ENCODE measurements around the gene ZFYVE26. TPM values are rescaled to one million over a fixed set of nuclear protein-coding genes. Genes with fewer than 3 reads are reported as not detected.

The ZFYVE26 gene
- total RNA-seq (2021; fragmentation: NEBNext Ultra II Directional; extraction: Animal tissue kit (Norgen Biotek cat#: 25700)) = 23.3 and 26.5 TPM in 2 replicates
- polyA plus RNA-seq (2011; rRNA removed) = 12.6 and 13.0 TPM in 2 replicates
- polyA plus RNA-seq (2011; cell fraction: cytosol; rRNA removed) = 12.1 TPM
- polyA plus RNA-seq (2011; cell fraction: nucleus; rRNA removed) = 33.8 TPM
- polyA plus RNA-seq (2012, experiment 1 of 2) = 11.3 to 20.2 TPM (median 13.9 TPM) in 4 replicates
- 3.4 TPM for polyA plus RNA-seq (2012, experiment 2 of 2)
- 8.0 TPM for polyA plus RNA-seq (2013, experiment 1 of 2)
- 10.2 TPM for polyA plus RNA-seq (2013, experiment 2 of 2)
- polyA minus RNA-seq (2011; rRNA and poly(A)+ RNA removed) = 61.4 and 82.1 TPM in 2 replicates
- polyA minus RNA-seq (2011; cell fraction: cytosol; rRNA and poly(A)+ RNA removed) = 19.2 TPM
- 76.6 TPM for polyA minus RNA-seq (2011; cell fraction: nucleus; rRNA and poly(A)+ RNA removed)
- long read RNA-seq, experiment 1, partial matches to known transcripts = 6 of 11 reads
- long read RNA-seq, experiment 1, other reads (novel, unspliced or antisense) = 5 of 11 reads
- long read RNA-seq, experiment 2, partial matches to known transcripts = 0 of 2 reads
- long read RNA-seq, experiment 2, other reads (novel, unspliced or antisense) = 2 of 2 reads

- H3K9ac ChIP-seq (replicated peaks in 1 of 4; ENCODE audit: extremely low read depth in 1 of 4, low read depth in 3 of 4, low read length in 3 of 4) = peak within 1 kb of the TSS in 3 of 4 experiments; percentile 80 to 94 (median 83); a peak in 6 of 7 replicates
- H3K23me2 ChIP-seq (ENCODE audit: low read depth, low read length) = peaks cover 7% of the 10 kb centered on the region; the same call in 1 of the 2 replicates
- ChIA-PET CTCF (ENCODE audit: partially characterized antibody) (interaction anchor here (0.6 kb wide), 1 partner anchor 1313 kb away, joined by 3 read pairs; no protein-coding TSS in a partner anchor), POLR2A (ENCODE audit: partially characterized antibody) (interaction anchor here (0.6 to 1.1 kb wide), 7 partner anchors 9 to 431 kb away, joined by 3 to 7 read pairs (median 4); partner anchors contain the start of gene RDH11)
- peaks cover 0 to 26% of the 10 kb centered on the region in 2 experiments; a peak in 3 of 4 replicates for H3K79me2 ChIP-seq (ENCODE audit: control insufficient read depth in 1 of 2, insufficient read depth in 2 of 2, low read length in 2 of 2)
- H3K23ac ChIP-seq (ENCODE audit: insufficient read length) = no peak within 1 kb of the TSS
- DNase-seq (ENCODE audit: low read depth in 1 of 2, low spot score in 2 of 2) (peak; percentile 86 to 90), FAIRE-seq (peak; percentile 93)
- no peaks in the 10 kb centered on the region for H3K27me3 ChIP-seq (replicated peaks in 1 of 4; ENCODE audit: control insufficient read depth in 3 of 4, extremely low read depth in 1 of 4, insufficient read depth in 3 of 4, low read length in 3 of 4)
- H3K9me3 ChIP-seq (ENCODE audit: insufficient read depth in 2 of 2, low read depth in 1 of 2, low read length in 1 of 2) = no peaks in the 10 kb centered on the region
- no peak within 1 kb of the TSS for H2AK5ac ChIP-seq (ENCODE audit: low read depth, low read length)
- no peak within 1 kb of the TSS for H4K91ac ChIP-seq (replicated peaks; ENCODE audit: insufficient read length, low read length)
- H3K27ac ChIP-seq (ENCODE audit: low read depth, low read length) = peak within 1 kb of the TSS; percentile 78
- peak within 1 kb of the TSS; percentile 80 to 90 (median 88) for H3K4me3 ChIP-seq (ENCODE audit: extremely low read depth in 1 of 4, insufficient read depth in 2 of 4, low read depth in 3 of 4, low read length in 4 of 4)
- WGBS, 2 experiments (ENCODE audit: extremely low coverage in 1 of 2, insufficient coverage in 1 of 2, insufficient read length in 1 of 2, insufficient replicate concordance in 2 of 2, low coverage in 1 of 2, low lambda C conversion rate in 2 of 2, missing lambda C conversion rate in 1 of 2) = 2% methylated on average over 26 of the region's 26 CpGs; no CpG with 5 or more reads in 1 of the 2 experiments
- peak within 1 kb of the TSS; percentile 85 to 96 for H3K4me2 ChIP-seq (ENCODE audit: insufficient read depth in 1 of 2, low read depth in 2 of 2, low read length in 2 of 2)
- H2BK12ac ChIP-seq (ENCODE audit: low read depth, low read length) = no peak within 1 kb of the TSS; the same call in 1 of the 2 replicates
- H2BK15ac ChIP-seq (ENCODE audit: low read length) = no peak within 1 kb of the TSS
- H2BK120ac ChIP-seq (replicated peaks; ENCODE audit: low read depth, low read length) = no peak within 1 kb of the TSS
- H4K5ac ChIP-seq (ENCODE audit: insufficient read length, low read depth, low read length) = peak within 1 kb of the TSS; percentile 66
- no peak within 1 kb of the TSS for H2BK20ac ChIP-seq (ENCODE audit: low read length)
- no peak within 1 kb of the TSS for H3K56ac ChIP-seq (replicated peaks; ENCODE audit: insufficient read length, low read depth, low read length)
- H3K14ac ChIP-seq (ENCODE audit: insufficient read length) = no peak within 1 kb of the TSS
- peak within 1 kb of the TSS; percentile 87 for H2AFZ ChIP-seq (ENCODE audit: low read length)
- H3K18ac ChIP-seq (ENCODE audit: extremely low read depth, low read length) = peak within 1 kb of the TSS; percentile 72; the same call in 1 of the 2 replicates
- no peaks in the 10 kb centered on the region for H4K20me1 ChIP-seq (replicated peaks in 1 of 2; ENCODE audit: control insufficient read depth in 1 of 2, insufficient read depth in 2 of 2, low read length in 2 of 2)
- H4K8ac ChIP-seq (ENCODE audit: extremely low read depth, insufficient read depth, low read length) = peak within 1 kb of the TSS; percentile 97; the same call in 1 of the 2 replicates
- peak within 1 kb of the TSS; percentile 60; the same call in 1 of the 2 replicates for H2BK5ac ChIP-seq (ENCODE audit: low read depth, low read length)
- H3K4ac ChIP-seq (replicated peaks; ENCODE audit: insufficient read length, low read depth, low read length) = no peak within 1 kb of the TSS
- H3K4me1 ChIP-seq (replicated peaks in 1 of 4; ENCODE audit: control insufficient read depth in 3 of 4, insufficient read depth in 4 of 4, low read length in 3 of 4) = peaks cover 0 to 15% (median 3%) of the 10 kb centered on the region in 4 experiments; a peak in 6 of 7 replicates
- peaks cover 0 to 11% (median 1%) of the 10 kb centered on the region in 4 experiments; a peak in 4 of 8 replicates for H3K36me3 ChIP-seq (ENCODE audit: control insufficient read depth in 2 of 4, insufficient read depth in 4 of 4, low read length in 3 of 4)
- no peaks in the 10 kb centered on the region for H3K79me1 ChIP-seq (ENCODE audit: low read depth, low read length)
- no peak for TF ChIP-seq JUN (IDR thresholded peaks at IDR 0.05; ENCODE audit: low read depth, low read length)
- TF ChIP-seq HDAC6 (IDR thresholded peaks at IDR 0.05; ENCODE audit: low read depth, low read length) = no peak
- TF ChIP-seq, protein P1, sequence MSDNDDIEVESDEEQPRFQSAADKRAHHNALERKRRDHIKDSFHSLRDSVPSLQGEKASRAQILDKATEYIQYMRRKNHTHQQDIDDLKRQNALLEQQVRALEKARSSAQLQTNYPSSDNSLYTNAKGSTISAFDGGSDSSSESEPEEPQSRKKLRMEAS (IDR thresholded peaks at IDR 0.05) = 0 out of 2 replicates have a peak, but pooled peaks have one; percentile 32
- no peak for TF ChIP-seq E2F6 (IDR thresholded peaks at IDR 0.05)
- peak; percentile 61 for TF ChIP-seq CTBP2 (IDR thresholded peaks at IDR 0.05; ENCODE audit: borderline replicate concordance, insufficient read depth, insufficient read length, low read length)
- TF ChIP-seq, protein P2, sequence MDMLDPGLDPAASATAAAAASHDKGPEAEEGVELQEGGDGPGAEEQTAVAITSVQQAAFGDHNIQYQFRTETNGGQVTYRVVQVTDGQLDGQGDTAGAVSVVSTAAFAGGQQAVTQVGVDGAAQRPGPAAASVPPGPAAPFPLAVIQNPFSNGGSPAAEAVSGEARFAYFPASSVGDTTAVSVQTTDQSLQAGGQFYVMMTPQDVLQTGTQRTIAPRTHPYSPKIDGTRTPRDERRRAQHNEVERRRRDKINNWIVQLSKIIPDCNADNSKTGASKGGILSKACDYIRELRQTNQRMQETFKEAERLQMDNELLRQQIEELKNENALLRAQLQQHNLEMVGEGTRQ (IDR thresholded peaks at IDR 0.05; ENCODE audit: low read length) = peak; percentile 97
Measured at GRCh38 chr14:67816326-67817002, at the start of gene ZFYVE26. Gene ZFYVE26 (minus strand): TSS chr14:67816590. CDS start chr14:67815963, 627 bp downstream.

Data from H1 (cell line).